ENCODE results near the gene RPP30. TPM values are rescaled to one million over a fixed set of nuclear protein-coding genes. Genes with fewer than 3 reads are reported as not detected.

Gene RPP30
- total RNA-seq, 1 experiment from 2014 or later = 36.6 TPM

Other genes with a start within 250 kb of the RPP30 start
- 0.12 TPM in 1 of 2 replicates, not detected in the other for gene HTR7, start 13.9 kb upstream of the RPP30 start, total RNA-seq (2022)
- gene ANKRD1, start 49.1 kb downstream of the RPP30 start, total RNA-seq (2022) = 2.3 and 6.2 TPM in 2 replicates